ENCODE data around the gene MCOLN2. TPM values are rescaled to one million over a fixed set of nuclear protein-coding genes. Genes with fewer than 3 reads are reported as not detected.

MCOLN2 gene
- total RNA-seq, 1 donor: 1.8 TPM

DNA sequence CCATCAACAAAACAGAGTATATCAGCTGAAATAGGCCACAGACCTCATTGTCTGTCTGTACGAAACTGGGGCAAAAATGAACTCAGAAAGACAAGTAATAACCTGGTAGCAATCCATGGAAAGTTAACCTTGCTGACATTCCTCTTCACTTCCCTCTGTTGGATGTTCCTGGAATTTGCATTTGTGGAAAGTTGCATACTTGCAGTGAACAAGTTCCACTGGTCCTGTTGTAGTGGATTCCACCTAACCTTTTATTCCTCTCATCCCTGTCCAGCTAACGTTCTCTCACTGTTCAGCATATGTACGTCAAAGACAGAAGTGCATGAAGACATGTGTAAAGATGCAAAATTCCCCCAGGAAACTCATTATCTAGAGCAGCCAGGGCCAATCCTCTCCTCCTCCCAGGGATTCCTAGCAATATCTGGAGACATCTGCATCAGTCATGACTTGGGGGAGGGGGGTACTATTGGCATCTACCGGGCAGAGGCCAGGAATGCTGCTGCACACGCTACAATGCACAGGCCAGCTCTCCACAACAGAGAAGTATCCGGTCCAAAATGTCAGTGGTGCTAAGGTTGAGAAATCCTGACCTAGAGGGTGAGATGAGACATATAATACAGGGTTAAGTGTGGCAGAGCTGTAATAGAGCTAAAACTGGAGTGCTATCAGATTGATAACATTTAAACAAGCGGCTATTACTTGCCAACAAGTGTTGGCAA lies 112.1 kb downstream of the MCOLN2 start:
- TF ChIP-seq, protein P1, sequence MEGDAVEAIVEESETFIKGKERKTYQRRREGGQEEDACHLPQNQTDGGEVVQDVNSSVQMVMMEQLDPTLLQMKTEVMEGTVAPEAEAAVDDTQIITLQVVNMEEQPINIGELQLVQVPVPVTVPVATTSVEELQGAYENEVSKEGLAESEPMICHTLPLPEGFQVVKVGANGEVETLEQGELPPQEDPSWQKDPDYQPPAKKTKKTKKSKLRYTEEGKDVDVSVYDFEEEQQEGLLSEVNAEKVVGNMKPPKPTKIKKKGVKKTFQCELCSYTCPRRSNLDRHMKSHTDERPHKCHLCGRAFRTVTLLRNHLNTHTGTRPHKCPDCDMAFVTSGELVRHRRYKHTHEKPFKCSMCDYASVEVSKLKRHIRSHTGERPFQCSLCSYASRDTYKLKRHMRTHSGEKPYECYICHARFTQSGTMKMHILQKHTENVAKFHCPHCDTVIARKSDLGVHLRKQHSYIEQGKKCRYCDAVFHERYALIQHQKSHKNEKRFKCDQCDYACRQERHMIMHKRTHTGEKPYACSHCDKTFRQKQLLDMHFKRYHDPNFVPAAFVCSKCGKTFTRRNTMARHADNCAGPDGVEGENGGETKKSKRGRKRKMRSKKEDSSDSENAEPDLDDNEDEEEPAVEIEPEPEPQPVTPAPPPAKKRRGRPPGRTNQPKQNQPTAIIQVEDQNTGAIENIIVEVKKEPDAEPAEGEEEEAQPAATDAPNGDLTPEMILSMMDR (IDR thresholded peaks at IDR 0.05; ENCODE audit: extremely low read depth, low read depth, low read length): peak; percentile 11
- peaks cover 2% of the 10 kb centered on the region for H3K4me1 ChIP-seq (ENCODE audit: insufficient read depth, low read length)
- no peaks in the 10 kb centered on the region for H4K20me1 ChIP-seq (ENCODE audit: insufficient read depth, low read length)
- no peaks in the 10 kb centered on the region for H3K36me3 ChIP-seq (ENCODE audit: insufficient read depth, low read length)
- no peaks in the 10 kb centered on the region for H3K9me3 ChIP-seq (ENCODE audit: low read depth, low read length)
- no peak overlapping the region for H3K4me2 ChIP-seq (ENCODE audit: insufficient read depth, low read length)
- H3K4me3 ChIP-seq (ENCODE audit: insufficient read depth, low read length): no peak overlapping the region
- no peaks in the 10 kb centered on the region for H3K79me2 ChIP-seq (ENCODE audit: insufficient read depth, low read length)
- H3K27ac ChIP-seq (ENCODE audit: low read depth, low read length): no peak overlapping the region
- no peaks in the 10 kb centered on the region for H3K27me3 ChIP-seq (ENCODE audit: insufficient read depth, low read length)
- H2AFZ ChIP-seq (ENCODE audit: low read length): no peak overlapping the region
- peak; percentile 3 for DNase-seq (ENCODE audit: insufficient read length, low spot score, missing footprints)

DNA sequence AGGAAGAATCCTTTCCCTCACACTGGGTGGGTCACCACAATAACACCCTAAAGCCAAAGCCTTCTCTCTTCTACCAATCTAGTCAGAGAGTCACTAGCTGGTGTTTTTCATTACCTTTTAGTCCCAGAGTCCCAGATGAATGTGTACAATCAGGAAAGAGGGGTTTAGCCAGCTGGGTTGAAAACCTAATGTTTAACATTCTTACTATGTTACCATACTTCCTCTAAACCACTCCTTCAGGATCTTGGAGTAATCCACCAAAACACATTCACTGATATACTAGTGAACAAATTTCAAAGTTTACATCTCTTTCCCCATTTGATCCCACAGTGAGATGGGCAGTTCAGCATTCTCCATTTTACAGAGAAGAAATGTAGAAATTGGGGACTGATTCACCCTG lies 113.6 kb downstream of the MCOLN2 start:
- no peak overlapping the region for H3K4me3 ChIP-seq (ENCODE audit: insufficient read depth, low read length)
- TF ChIP-seq, protein P1 (IDR thresholded peaks at IDR 0.05; ENCODE audit: extremely low read depth, low read depth, low read length): no peak
- no peaks in the 10 kb centered on the region for H4K20me1 ChIP-seq (ENCODE audit: insufficient read depth, low read length)
- H3K4me1 ChIP-seq (ENCODE audit: insufficient read depth, low read length): peaks cover 2% of the 10 kb centered on the region
- no peak overlapping the region for H3K4me2 ChIP-seq (ENCODE audit: insufficient read depth, low read length)
- no peaks in the 10 kb centered on the region for H3K79me2 ChIP-seq (ENCODE audit: insufficient read depth, low read length)
- H3K9me3 ChIP-seq (ENCODE audit: low read depth, low read length): no peaks in the 10 kb centered on the region
- no peak overlapping the region for H3K27ac ChIP-seq (ENCODE audit: low read depth, low read length)
- H3K36me3 ChIP-seq (ENCODE audit: insufficient read depth, low read length): no peaks in the 10 kb centered on the region
- H2AFZ ChIP-seq (ENCODE audit: low read length): no peak overlapping the region
- DNase-seq (ENCODE audit: insufficient read length, low spot score, missing footprints): peak; percentile 71
- H3K27me3 ChIP-seq (ENCODE audit: insufficient read depth, low read length): no peaks in the 10 kb centered on the region

DNA sequence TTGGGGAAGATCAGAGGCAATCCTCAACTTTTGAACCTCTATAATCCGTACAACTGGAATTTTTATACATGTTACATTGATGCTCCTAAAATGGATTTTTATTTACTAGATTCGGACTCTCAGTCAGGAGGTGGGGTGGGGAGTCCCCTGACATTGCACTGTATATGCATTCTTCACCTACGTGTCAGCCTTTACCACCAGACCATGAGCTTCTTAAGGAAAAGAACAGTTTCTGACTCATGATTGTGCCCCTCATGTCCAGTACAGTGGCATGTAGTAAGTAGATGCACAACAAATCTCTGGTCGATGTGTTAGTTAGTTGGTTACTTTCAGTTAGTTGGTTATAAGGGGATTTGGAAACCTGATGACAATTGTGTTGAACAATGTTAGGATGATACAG lies 119.3 kb downstream of the MCOLN2 start:
- Histone ChIP-seq H3K27me3 (ENCODE audit: insufficient read depth, low read length) (peaks cover 26% of the 10 kb centered on the region), H3K27ac (ENCODE audit: low read depth, low read length) (no peak overlapping the region), H4K20me1 (ENCODE audit: insufficient read depth, low read length) (no peaks in the 10 kb centered on the region), H3K9me3 (ENCODE audit: low read depth, low read length) (no peaks in the 10 kb centered on the region), H3K4me1 (ENCODE audit: insufficient read depth, low read length) (no peaks in the 10 kb centered on the region), H3K79me2 (ENCODE audit: insufficient read depth, low read length) (no peaks in the 10 kb centered on the region), H3K4me2 (ENCODE audit: insufficient read depth, low read length) (no peak overlapping the region), H3K4me3 (ENCODE audit: insufficient read depth, low read length) (no peak overlapping the region), H2AFZ (ENCODE audit: low read length) (no peak overlapping the region), H3K36me3 (ENCODE audit: insufficient read depth, low read length) (no peaks in the 10 kb centered on the region)
- DNase-seq (ENCODE audit: insufficient read length, low spot score, missing footprints): no peak
- TF ChIP-seq, protein P1 (IDR thresholded peaks at IDR 0.05; ENCODE audit: extremely low read depth, low read depth, low read length): no peak

DNA sequence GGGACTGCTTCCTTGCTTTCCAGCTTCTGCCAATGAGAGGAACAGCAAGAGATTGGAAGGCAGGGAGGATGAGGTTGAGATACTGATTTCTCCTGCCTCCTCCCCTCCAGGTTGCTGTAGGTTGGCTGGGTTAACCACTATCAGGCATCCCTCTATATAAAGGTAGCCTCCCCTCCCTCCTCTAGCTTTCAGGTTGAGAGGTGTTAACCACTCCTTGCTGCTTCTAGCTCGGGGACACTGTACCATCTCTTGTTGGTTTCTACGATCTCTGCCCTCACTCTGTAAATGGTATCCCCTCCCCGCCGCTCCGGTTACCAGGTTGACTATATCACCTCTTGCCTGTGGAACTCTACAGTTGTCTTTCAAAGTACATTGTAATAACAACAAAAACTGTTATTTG lies 120.6 kb downstream of the MCOLN2 start:
- H3K4me1 ChIP-seq (ENCODE audit: insufficient read depth, low read length): no peaks in the 10 kb centered on the region
- no peak overlapping the region for H3K4me3 ChIP-seq (ENCODE audit: insufficient read depth, low read length)
- H3K27me3 ChIP-seq (ENCODE audit: insufficient read depth, low read length): peaks cover 36% of the 10 kb centered on the region
- H4K20me1 ChIP-seq (ENCODE audit: insufficient read depth, low read length): no peaks in the 10 kb centered on the region
- no peak overlapping the region for H2AFZ ChIP-seq (ENCODE audit: low read length)
- H3K27ac ChIP-seq (ENCODE audit: low read depth, low read length): no peak overlapping the region
- no peak overlapping the region for H3K4me2 ChIP-seq (ENCODE audit: insufficient read depth, low read length)
- no peaks in the 10 kb centered on the region for H3K79me2 ChIP-seq (ENCODE audit: insufficient read depth, low read length)
- DNase-seq (ENCODE audit: insufficient read length, low spot score, missing footprints): no peak
- H3K9me3 ChIP-seq (ENCODE audit: low read depth, low read length): no peaks in the 10 kb centered on the region
- TF ChIP-seq, protein P1 (IDR thresholded peaks at IDR 0.05; ENCODE audit: extremely low read depth, low read depth, low read length): no peak
- no peaks in the 10 kb centered on the region for H3K36me3 ChIP-seq (ENCODE audit: insufficient read depth, low read length)

Other genes starting within 250 kb of the MCOLN2 start
- gene LPAR3, start 103.9 kb downstream of the MCOLN2 start, total RNA-seq: 0.29 TPM in 1 of 2 replicates, not detected in the other
- gene MCOLN3, start 51.4 kb upstream of the MCOLN2 start, total RNA-seq: 4.0 and 4.7 TPM in 2 replicates
- 13.0 and 13.8 TPM in 2 replicates for gene SYDE2, start 203.9 kb upstream of the MCOLN2 start, total RNA-seq

All from osteoblast (primary cell).